ENCODE measurements around the gene PPP2R1B.

GRCh38 chr11:111741751-111742150 is 24.4 kb downstream of the PPP2R1B start:
- TF ChIP-seq CTCF (IDR thresholded peaks at IDR 0.05): no peak
- no peak for TF ChIP-seq POLR2A (IDR thresholded peaks at IDR 0.05)
